IPS-20b (cell line): ENCODE data around the gene REN.

Experiments
- H3K27ac ChIP-seq: one replicate; pipeline ENCODE4 v1.5.1; 2013; ENCODE audit warnings: low read length
- H3K27me3 ChIP-seq: 2 replicates; pipeline ENCODE4 v1.6.1; 2013; ENCODE audit warnings: mild to moderate bottlenecking, low read length, inconsistent platforms; ENCODE audit not compliant: insufficient read depth
- H3K36me3 ChIP-seq: 2 replicates; pipeline ENCODE4 v1.6.1; 2013; ENCODE audit warnings: low read depth, mild to moderate bottlenecking, inconsistent platforms, low read length, moderate library complexity; ENCODE audit not compliant: insufficient read depth
- H3K4me1 ChIP-seq: 2 replicates; pipeline ENCODE4 v1.6.1; 2013; ENCODE audit warnings: mild to moderate bottlenecking, control low read depth, inconsistent platforms, low read length, moderate library complexity; ENCODE audit not compliant: insufficient read depth
- H3K4me3 ChIP-seq: 2 replicates; pipeline ENCODE4 v1.5.1; 2013; ENCODE audit warnings: mild to moderate bottlenecking, low read length, inconsistent platforms
- H3K9ac ChIP-seq: 2 replicates; pipeline ENCODE4 v1.6.1; 2013; ENCODE audit warnings: low read depth, mild to moderate bottlenecking, inconsistent platforms, low read length, moderate library complexity
- H3K9me3 ChIP-seq: 2 replicates; pipeline ENCODE4 v1.6.1; 2013; ENCODE audit warnings: mild to moderate bottlenecking, low read depth, low read length, inconsistent platforms; ENCODE audit not compliant: insufficient read depth

The REN gene

DNA sequence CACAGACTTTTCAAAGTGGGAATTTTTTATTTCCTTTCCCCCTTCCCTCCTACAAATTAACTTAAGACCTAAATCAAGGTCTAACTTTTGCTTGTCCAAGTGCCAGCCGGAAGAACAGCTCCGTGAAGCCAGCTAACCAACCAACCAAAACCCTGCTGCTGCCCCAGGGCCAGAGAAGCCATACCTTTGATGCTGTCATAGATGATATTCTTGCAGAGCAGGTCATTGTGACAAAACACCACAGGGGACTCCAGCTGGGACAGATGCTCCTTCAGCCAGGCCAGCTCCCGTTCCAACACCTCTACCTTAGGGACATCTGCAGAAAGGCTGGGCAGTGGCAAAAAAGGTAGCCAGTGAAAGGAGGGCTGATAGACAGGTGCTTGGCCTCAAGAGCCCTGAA is 25.0 kb downstream of the REN start:
- Histone ChIP-seq H3K27ac (no peak overlapping the region), H3K36me3 (no peaks in the 10 kb centered on the region; the same call in 1 of the 2 replicates), H3K4me1 (no peaks in the 10 kb centered on the region), H3K4me3 (no peak overlapping the region), H3K27me3 (no peaks in the 10 kb centered on the region), H3K9ac (no peak overlapping the region), H3K9me3 (no peaks in the 10 kb centered on the region)

DNA sequence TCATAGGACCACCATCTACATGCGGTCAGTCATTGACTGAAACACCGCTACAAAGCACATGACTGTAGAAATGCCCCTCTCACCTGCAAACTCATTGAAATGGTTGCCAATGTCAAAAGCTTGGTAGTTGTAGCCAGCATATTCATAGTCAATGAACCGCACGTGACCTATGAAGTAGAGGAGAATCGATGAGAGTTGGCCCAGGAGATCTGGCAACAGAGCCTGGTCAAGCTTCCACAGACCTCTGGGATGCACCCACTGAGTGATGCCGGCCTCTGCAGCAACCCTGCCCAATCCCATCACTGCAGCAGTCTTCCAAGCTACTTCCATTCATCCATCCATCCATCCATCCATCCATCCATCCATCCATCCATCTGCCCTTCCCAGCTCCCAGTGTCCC is 26.2 kb downstream of the REN start:
- Histone ChIP-seq H3K4me3 (no peak overlapping the region), H3K4me1 (no peaks in the 10 kb centered on the region), H3K9ac (no peak overlapping the region), H3K36me3 (no peaks in the 10 kb centered on the region; the same call in 1 of the 2 replicates), H3K9me3 (no peaks in the 10 kb centered on the region), H3K27ac (no peak overlapping the region), H3K27me3 (no peaks in the 10 kb centered on the region)

DNA sequence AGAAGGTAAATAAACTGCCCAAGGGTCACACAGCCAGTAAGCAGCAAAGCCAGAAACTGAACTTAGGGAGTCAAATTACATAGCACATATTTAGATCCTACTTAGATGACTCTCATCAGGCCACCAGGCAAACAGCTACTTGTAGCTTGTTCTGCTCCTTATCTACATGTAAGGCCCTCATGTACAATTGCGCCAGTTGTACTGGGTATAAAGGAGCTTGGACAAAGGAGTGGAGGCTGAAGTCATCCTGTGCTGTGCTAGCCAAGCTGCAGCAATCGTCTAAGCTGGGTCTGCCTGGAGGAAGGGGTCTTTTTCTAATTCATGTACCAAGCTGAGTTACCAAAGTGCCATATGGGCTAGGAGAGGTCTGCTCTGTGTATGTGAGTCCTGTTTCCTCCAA is 27.0 kb downstream of the REN start:
- Histone ChIP-seq H3K36me3 (peaks cover 7% of the 10 kb centered on the region), H3K27ac (no peak overlapping the region), H3K9ac (no peak overlapping the region), H3K27me3 (no peaks in the 10 kb centered on the region), H3K4me1 (no peaks in the 10 kb centered on the region), H3K9me3 (no peaks in the 10 kb centered on the region), H3K4me3 (no peak overlapping the region)

DNA sequence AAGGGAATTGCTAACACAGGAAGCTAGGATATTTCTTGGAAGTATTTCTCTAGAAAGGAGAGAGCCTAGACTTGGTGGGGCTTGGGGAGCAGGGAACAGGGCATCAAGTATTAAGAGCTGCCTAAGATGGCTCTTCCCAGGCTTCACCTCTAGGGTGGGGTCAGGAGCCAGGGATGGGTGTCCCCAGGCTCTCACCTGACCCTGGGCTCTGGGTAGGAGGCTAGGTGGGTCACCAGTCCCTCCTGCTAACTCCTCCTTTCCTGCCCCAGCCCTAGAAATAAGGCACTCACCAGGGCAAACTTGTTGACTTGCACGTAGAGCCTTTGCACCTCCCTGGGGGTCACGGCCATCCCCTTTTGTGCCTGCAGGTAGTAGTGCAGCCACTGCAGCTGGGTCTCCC is 29.3 kb downstream of the REN start:
- Histone ChIP-seq H3K4me3 (no peak overlapping the region), H3K27ac (no peak overlapping the region), H3K27me3 (no peaks in the 10 kb centered on the region), H3K36me3 (peaks cover 9% of the 10 kb centered on the region), H3K4me1 (no peaks in the 10 kb centered on the region), H3K9ac (no peak overlapping the region), H3K9me3 (no peaks in the 10 kb centered on the region)

DNA sequence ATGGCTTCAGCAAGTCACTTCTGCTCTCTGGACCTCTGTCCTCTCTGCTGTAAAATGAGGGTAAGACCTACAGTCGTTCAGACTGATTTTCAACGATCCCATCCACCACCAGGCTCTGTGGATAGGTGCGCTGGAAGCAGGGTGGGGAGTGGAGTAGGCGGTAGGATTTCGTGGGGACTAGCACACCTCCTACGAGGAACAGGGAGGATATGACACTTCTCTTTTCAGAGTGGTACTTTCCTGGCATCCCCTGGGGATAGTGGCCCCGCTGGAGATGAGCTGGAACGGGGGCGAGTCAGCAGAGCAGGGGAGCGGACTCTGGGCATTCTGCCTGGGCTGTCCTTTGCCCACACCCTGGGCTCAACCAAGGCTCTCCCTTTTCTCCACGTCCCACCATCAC is 32.0 kb downstream of the REN start:
- Histone ChIP-seq H3K9me3 (no peaks in the 10 kb centered on the region), H3K27ac (no peak overlapping the region), H3K36me3 (peaks cover 17% of the 10 kb centered on the region; the same call in 1 of the 2 replicates), H3K27me3 (no peaks in the 10 kb centered on the region), H3K9ac (no peak overlapping the region), H3K4me3 (no peak overlapping the region), H3K4me1 (peaks cover 2% of the 10 kb centered on the region; the same call in 1 of the 2 replicates)

DNA sequence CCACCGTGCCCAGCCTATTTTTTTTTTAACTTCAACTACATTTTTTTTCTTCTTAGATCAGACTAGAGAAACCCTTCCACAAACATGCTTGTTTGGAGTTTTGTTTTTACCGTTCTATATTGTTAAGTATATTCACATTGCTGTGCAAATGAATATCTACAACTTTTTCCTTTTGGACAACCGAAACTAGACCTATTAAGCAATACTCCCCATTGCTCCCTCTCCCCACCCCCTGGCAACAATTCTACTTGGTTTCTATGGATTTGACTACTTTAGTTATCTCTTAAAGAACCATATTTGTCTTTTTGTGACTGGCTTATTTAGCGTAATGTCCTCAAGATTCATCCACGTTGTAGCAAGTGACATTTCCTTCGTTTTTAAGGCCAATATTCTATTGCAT is 33.4 kb downstream of the REN start:
- Histone ChIP-seq H3K27me3 (no peaks in the 10 kb centered on the region), H3K4me1 (peaks cover 6% of the 10 kb centered on the region; the same call in 1 of the 2 replicates), H3K9me3 (no peaks in the 10 kb centered on the region), H3K27ac (no peak overlapping the region), H3K36me3 (peaks cover 27% of the 10 kb centered on the region), H3K9ac (no peak overlapping the region), H3K4me3 (no peak overlapping the region)

DNA sequence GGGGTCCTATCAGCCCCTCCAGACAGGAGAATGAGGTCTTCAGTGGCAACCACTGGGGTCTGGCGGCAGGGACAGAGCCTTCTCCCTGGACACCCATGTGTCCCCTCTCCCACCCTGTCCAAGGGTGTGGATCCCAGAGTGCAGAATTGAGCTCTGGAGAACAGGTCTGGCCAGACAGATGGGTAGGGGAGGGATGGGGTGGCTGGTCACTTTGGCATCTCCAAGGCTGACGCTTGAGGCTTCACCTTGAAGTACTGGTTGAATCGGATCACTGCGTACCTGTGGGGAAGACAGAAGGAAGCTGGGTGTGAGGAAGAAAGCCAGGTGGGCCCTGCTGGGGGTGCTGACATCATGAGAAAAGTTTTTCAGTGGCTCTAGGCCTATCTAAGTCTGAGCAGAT is 34.2 kb downstream of the REN start:
- Histone ChIP-seq H3K9me3 (no peaks in the 10 kb centered on the region), H3K9ac (no peak overlapping the region), H3K27ac (no peak overlapping the region)

DNA sequence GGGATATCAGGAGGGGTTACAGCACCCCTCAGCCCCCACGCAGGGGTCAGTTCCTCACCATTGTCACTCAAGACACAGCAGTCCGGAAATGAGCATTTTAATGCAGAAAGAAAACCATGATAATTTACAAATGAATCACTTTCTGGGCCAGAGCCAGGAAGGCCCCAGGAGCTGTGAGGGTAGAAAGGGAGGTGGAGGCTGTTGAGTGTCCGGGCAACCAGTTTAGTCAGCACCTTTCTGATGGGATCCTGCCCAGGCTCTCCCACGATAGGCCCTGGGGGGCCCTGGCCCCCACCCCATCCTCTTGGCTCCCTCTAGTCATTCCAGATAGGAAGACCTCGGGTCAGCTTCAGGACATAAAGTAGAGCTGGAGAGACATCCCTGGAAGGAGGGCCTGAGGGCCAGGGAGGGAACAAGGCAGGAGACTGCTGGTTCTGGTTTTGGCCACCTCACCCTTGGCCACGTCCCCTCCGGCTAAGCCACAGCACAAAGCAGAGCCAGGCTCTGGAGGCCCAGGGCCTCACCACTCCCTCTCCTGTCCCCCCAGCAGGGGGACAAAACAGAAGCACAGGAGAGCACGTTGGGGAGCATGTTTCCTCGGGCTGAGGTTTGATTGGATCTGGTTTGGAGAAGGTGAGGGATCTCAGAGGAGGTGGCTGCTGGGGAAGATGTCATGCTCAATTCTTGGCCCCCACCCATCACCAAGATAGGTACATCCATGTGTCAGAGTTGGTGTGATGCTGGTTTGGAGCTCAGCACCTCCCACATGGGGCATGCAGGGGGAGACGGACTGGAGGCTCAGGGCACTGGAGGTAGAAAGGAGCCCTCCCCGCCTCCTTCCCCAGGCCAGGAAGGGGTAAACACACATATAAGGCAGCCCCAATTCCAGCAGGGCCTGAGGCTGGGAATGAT is 34.9 kb downstream of the REN start:
- Histone ChIP-seq H3K36me3 (peaks cover 40% of the 10 kb centered on the region), H3K27ac (peak overlapping the region; percentile 7), H3K9ac (0 out of 2 replicates have a peak overlapping the region, but pooled peaks have one; percentile 18), H3K4me3 (no peak overlapping the region), H3K27me3 (no peaks in the 10 kb centered on the region), H3K9me3 (no peaks in the 10 kb centered on the region), H3K4me1 (peaks cover 6% of the 10 kb centered on the region; the same call in 1 of the 2 replicates)

More for the DNA sequence above, 34.2 kb downstream of the REN start:
- Histone ChIP-seq H3K27me3 (no peaks in the 10 kb centered on the region), H3K4me1 (peaks cover 6% of the 10 kb centered on the region; the same call in 1 of the 2 replicates), H3K4me3 (no peak overlapping the region), H3K36me3 (peaks cover 33% of the 10 kb centered on the region)

DNA sequence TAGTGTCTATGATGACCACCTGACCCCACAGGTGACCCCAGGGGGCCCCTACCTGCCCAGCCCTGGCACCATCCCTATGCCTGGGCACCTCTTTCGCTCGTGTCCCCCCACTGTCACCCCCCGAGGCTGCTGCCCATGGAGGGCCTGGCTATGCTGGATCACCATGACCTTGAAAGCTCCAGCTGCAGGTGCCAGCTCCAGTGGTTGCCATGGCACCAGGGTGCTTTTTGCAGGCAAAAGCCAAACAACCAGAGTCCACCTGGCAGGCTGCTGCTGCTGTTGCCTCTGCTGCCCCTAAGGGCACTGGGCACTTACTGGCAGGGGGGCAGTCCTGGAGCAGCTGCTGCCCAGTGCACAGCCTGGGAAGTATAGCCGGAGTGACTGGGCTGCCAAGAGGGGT is 36.0 kb downstream of the REN start:
- Histone ChIP-seq H3K27ac (no peak overlapping the region), H3K9me3 (no peaks in the 10 kb centered on the region), H3K36me3 (peaks cover 51% of the 10 kb centered on the region), H3K4me3 (no peak overlapping the region), H3K4me1 (peaks cover 6% of the 10 kb centered on the region; the same call in 1 of the 2 replicates), H3K9ac (no peak overlapping the region), H3K27me3 (no peaks in the 10 kb centered on the region)

DNA sequence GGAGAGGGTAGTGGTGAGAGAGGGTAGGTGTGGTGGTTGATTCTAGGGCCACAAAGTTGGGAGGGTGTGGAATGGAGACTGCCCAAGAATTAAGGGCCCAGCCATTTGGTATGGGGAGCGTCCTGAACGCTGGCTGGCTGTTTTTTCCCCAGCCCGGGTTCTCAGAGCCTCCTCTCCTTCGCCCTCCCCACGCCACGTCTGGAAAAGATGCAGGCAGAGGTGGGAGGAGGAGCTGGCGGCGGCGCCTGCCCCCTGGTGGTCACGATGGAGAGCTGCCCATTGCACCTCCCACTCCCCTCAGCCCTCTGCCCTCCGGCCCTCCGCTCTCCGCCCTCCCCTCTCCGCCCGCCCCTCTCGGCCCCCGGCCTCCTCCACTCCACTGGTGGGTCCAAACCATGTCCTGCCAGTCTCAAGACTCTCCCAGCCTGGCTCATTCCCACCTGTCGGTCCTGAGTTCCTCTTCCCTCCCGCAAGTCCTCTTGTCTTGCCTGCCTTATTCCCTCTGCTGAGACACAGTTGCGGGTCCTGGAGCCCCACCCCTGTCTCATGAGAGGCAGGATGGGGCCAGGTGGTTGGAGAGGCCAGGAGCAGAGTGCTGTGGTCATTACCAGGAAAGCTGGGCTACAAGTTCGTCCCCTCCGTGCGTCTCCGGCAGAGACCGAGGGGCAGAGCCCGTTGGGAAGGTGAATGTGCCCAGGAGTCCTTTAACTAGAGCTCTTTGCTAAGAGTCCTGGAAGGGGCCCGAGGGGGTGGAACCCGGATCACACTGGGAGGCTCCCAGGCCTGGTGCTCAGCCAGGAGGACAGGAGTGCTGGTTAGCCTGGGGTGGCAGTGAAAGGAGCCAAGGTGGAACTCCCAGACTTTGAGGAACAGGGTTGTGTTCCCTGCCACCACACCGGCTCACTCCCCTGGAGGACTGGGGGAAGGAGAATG is 36.9 kb downstream of the REN start:
- peak overlapping the region; percentile 52; the same call in 1 of the 2 replicates for H3K4me3 ChIP-seq
- H3K27me3 ChIP-seq = no peaks in the 10 kb centered on the region
- peaks cover 54% of the 10 kb centered on the region for H3K36me3 ChIP-seq
- peak overlapping the region; percentile 43; the same call in 1 of the 2 replicates for H3K9ac ChIP-seq
- H3K4me1 ChIP-seq = peaks cover 6% of the 10 kb centered on the region; the same call in 1 of the 2 replicates
- no peaks in the 10 kb centered on the region for H3K9me3 ChIP-seq
- H3K27ac ChIP-seq = no peak overlapping the region

DNA sequence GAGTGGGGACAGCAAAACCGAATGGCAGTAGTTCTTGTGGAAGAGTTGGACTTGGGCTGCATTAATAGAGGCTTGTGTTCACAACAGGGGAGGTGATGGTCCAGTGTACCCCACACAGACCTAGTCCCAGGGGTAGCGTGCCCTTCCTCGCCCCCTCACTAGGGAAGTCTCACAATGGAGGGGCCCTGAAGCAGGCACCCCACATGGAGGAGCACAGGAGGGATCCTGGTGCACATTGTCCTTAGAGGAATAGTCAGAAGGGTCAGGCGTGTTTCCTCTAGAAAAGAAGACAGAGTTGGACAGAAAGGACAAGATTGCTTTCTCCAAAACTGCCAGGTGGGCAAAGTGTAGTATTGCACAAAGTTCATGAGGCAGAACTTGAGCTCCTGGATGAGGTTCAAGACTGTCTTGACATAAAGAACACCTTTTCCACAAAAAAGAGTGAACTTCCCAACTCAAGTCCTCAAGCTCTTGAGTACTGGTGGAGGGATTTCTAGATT is 37.6 kb downstream of the REN start:
- H3K27ac ChIP-seq = no peak overlapping the region
- H3K9me3 ChIP-seq = no peaks in the 10 kb centered on the region
- no peak overlapping the region for H3K9ac ChIP-seq
- H3K27me3 ChIP-seq = no peaks in the 10 kb centered on the region
- peaks cover 58% of the 10 kb centered on the region for H3K36me3 ChIP-seq
- H3K4me3 ChIP-seq = no peak overlapping the region
- peaks cover 6% of the 10 kb centered on the region; the same call in 1 of the 2 replicates for H3K4me1 ChIP-seq
